GM19463 (cell line): Measurements from ENCODE around the gene NTN4.
A peak's percentile ranks its signal among the peaks of the same experiment; 100 is the strongest.
"Not testable (repeated sequence)": the region's sequence is repeated elsewhere in the genome, so short reads cannot be mapped to it uniquely, and the experiment has no call there.

Experiments
- ATAC-seq: cut with Tn5 transposase; IDR thresholded peaks from one replicate; pipeline ENCODE4 v1.9.1; 2021; ENCODE audit warnings: mild to moderate bottlenecking, moderate library complexity; ENCODE audit not compliant: unreplicated experiment

The NTN4 gene

DNA sequence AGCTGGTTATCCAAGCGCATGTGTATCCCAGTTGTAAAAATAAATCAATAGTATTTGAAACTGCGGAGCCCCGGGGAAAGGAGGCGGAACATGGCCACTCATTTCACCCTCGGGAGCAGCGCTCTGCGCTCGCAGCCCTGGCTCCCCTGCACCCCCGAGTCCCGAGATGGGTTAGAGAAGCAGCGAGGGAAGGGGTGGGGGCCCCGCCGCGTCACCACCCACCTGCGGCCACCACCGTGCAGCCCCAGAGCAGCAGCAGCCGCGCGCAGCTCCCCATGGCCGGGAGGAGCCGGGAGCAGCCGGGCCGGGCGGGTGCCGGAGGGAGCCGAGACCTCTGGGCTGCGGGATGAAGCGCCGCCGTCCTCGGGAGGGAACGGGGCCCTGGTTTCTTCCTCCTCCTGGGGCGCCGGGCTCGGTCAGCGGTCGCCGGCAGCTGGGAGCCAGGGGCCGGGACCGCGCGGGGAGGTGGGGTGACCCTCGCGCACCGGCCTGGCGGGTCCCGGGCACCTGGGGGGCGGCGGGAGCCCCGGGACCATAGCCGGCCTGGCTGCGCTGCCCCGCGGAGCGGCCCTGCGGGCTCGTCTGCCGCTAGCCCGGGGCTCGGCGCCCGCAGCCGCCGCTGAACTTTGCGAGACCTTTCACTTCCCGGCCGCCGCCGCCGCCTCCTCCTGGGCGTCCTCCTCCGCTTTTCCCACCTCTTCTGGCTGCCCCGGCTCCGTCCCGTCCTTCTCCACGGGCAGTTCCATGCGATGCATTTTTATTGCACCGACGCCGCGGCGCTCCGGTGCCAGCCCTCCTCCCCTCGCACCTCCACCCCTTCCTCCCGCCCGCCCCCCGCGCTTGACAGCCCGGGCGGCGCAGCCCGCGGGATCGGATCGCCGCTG is at the start of gene NTN4:
TSS of gene NTN4 (minus strand) at position 732 of the 884 bp plus-strand sequence. CDS start at position 277, 455 bp downstream.
- peak; percentile 79 for ATAC-seq

DNA sequence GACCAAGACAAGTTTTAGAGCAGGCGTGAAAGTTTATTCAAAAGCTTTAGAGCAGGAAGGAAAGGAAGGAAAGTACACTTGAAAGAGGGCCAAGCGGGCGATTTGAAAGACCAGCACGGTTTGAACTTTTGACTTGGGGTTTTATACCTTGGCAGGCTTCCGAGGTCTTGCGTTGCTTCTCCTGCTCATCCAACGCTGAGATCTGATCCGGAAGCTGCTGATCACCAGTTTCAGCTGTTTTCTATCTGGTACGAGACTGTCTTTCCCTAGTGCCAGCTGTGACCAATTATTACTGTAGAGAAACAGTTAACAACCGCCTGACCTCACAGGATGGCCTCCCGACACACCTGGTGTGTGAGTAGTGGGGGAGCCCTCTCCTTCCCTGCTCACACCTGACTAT is 47.6 kb upstream of the NTN4 start:
- no peak for ATAC-seq

GRCh38 chr12:95837240-95838038 is 46.9 kb upstream of the NTN4 start:
- no peak for ATAC-seq

GRCh38 chr12:95836630-95837239 is 46.2 kb upstream of the NTN4 start:
- ATAC-seq = no peak

GRCh38 chr12:95836185-95836609 is 45.6 kb upstream of the NTN4 start:
- ATAC-seq = no peak

GRCh38 chr12:95834572-95834971 is 44.0 kb upstream of the NTN4 start:
- no peak for ATAC-seq

GRCh38 chr12:95830335-95831089 is 39.9 kb upstream of the NTN4 start:
- ATAC-seq = no peak

GRCh38 chr12:95829395-95829794 is 38.8 kb upstream of the NTN4 start:
- no peak for ATAC-seq

GRCh38 chr12:95820096-95820703 is 29.6 kb upstream of the NTN4 start:
- ATAC-seq = no peak

GRCh38 chr12:95815632-95816212 is 25.2 kb upstream of the NTN4 start:
- ATAC-seq = no peak

DNA sequence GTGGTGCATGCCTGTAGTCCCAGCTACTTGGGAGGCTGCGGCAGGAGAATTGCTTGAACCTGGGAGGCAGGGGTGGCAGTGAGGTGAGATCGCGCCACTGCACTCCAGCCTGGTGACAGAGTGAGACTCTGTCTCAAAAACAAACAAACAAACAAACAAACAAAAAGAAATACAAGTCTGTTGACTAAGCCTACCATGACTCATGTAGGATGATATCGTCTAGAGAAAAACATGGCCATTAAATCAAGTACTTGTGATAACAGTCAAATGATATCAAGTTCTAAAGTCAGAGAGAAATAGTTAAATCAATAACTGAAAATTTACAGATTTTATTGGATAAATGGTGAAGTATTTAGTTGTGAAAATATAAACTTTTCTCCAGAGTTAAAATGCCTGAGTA is 21.6 kb upstream of the NTN4 start:
- ATAC-seq = not testable (repeated sequence)

DNA sequence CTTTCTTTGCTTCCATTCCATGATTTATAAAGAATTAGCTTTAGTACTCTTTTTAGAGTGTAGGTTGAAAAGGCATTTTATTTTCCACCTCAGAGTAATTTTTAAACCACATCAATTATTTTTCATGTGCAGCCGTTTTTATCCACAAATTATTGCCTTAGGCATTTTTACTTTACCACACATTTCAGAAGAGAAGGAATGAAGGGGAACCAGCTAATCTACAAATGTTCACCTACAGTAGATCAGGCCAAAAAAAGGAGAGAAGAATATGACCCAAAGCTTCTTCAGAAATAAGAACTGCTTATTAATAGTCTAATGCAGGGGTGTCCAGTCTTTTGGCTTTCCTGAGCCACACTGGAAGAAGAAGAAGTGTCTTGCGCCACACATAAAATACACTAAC is 19.8 kb upstream of the NTN4 start:
- no peak for ATAC-seq

DNA sequence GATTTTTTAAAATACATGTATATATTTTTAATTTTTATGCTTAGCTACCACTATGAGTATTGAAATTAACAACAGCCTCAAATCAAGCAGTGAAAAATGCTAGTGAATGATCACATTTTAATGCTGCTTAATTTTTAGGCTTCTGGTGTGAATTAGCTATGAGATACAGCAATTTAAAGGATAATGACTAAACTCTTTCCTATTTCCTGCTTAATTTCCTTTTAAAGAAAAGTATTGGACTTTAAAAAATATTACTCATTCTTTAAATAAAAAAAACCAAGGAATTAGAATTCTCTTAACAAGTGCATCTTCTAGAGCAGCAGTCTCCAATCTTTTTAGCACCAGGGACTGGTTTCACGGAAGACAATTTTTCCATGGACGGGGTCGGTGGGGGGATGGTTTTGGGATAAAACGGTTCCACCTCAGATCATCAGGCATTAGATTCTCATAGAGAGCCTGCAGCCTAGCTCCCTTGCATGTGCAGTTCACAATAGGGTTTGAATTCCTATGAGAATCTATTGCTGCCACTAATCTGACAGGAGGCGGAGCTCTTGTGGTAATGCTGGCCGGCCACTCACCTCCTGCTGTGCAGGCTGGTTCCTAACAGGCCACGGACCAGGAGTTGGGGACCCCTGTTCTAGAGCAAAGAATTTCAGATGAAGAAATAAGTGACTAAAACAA is 18.6 kb upstream of the NTN4 start:
- ATAC-seq = no peak

- no peak for ATAC-seq
These were observed 17.6 kb upstream of the NTN4 start for GRCh38 chr12:95808146-95808545.

- no peak for ATAC-seq
These were observed 15.5 kb upstream of the NTN4 start for GRCh38 chr12:95805864-95806671.

DNA sequence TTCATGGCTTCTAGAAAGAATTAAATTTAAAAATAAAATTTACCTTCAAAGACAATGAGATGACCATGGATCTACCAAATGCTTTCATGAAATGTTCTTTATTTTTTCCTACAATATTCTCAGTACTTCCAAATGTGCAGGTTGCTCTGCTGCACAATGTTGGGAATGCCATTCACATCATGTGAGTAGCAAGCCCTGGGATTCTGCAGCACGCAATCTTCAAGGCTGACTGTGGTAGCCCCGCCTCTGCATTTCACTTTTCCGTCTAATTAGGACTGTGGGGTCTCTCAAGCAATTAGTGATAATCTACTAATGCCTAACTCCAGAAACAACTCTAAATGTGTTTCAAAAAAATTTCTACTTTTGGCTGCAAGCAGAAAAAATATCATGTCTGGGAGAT is 13.7 kb upstream of the NTN4 start:
- no peak for ATAC-seq

- ATAC-seq = no peak
These were observed 13.3 kb upstream of the NTN4 start for GRCh38 chr12:95803817-95804216.

DNA sequence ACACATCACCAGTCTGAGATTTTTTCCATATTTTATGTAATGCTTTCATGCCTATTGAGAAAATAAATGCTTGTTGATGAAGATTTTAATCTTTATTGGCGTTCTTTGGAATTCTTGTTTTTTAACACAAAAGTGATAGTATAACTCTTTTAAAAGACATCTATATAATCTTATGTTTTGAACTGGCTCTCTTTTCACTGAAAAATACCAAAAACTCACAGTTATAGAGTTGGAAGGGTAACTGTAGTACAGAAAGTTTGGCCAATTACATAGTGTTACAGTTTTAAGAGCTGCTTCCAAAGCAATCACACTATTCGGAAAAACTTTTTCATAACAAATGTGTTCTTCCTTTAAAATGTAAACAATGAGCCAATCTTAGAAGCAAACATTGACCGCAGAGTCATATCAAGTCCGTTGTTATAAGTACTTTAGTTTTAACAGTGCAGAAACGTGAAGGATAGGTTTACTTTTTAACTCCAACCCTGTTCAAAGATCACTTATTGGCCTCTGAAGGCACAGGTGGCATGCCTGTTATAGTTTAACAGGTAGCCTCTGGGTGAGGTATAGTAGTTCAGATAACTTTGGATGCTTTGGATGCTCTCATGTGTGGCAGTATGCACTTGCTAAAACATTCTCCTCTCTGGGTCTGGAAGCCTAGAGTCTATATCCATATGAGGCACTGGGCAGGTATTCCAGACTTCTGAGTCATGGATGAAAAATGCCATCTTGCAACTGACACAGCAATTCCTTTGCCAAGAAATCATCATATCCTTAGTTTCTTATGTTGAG is 12.1 kb upstream of the NTN4 start:
- no peak for ATAC-seq
